GM18909 (cell line): ENCODE results near the gene ZSWIM3.

ENCODE experiments used
- ATAC-seq: cut with Tn5 transposase; IDR thresholded peaks from one replicate; pipeline ENCODE4 v1.9.1; 2021; ENCODE audit warnings: mild to moderate bottlenecking; ENCODE audit not compliant: unreplicated experiment, poor library complexity

Gene ZSWIM3

DNA sequence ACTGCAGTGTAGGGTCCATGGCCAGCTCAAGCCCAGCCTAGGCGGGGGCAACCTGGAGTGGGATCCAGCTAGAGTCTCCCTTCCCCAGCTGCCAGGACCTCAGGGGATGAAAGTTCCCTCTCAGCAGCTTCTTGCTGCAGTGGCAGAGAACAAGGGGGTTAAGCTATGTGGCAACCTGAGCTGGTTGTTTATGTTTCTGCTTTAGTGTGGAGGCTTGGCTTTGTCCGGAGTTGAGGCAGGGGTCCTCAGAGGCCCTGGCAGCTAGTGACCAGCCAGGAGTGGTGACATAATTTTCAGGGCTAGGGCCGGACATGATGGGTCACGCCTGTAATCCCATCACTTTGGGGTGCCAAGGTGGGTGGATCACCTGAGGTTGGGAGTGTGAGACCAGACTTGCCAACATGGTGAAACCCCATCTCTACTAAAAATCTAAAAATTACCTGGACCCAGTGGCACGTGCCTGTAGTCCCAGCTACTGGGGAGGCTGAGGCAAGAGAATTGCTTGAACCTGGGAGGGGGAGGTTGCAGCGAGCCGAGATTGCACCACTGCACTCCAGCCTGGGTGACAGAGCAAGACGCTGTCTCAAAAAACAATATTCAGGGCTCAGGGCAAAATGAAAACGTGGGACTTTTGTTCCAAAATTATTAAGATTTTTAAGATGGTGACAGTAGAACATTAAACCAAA lies 68.5 kb downstream of the ZSWIM3 start:
- no peak for ATAC-seq

DNA sequence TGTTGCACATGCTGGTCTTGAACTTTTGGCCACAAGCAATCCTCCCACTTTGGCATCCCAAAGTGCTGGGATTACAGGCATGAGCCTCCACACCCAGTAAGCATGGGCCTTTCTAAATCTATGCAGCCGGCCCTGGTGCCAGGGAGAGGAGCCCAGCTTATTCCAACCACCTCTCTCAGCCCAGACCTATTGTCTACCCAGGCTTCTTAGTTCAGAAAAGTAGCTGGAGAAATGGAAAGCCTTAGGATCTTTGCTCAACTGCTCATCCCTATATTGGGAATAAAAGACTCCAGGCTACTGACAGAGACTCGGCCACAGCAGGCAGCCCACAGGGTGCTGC lies 69.3 kb downstream of the ZSWIM3 start:
- no peak for ATAC-seq

DNA sequence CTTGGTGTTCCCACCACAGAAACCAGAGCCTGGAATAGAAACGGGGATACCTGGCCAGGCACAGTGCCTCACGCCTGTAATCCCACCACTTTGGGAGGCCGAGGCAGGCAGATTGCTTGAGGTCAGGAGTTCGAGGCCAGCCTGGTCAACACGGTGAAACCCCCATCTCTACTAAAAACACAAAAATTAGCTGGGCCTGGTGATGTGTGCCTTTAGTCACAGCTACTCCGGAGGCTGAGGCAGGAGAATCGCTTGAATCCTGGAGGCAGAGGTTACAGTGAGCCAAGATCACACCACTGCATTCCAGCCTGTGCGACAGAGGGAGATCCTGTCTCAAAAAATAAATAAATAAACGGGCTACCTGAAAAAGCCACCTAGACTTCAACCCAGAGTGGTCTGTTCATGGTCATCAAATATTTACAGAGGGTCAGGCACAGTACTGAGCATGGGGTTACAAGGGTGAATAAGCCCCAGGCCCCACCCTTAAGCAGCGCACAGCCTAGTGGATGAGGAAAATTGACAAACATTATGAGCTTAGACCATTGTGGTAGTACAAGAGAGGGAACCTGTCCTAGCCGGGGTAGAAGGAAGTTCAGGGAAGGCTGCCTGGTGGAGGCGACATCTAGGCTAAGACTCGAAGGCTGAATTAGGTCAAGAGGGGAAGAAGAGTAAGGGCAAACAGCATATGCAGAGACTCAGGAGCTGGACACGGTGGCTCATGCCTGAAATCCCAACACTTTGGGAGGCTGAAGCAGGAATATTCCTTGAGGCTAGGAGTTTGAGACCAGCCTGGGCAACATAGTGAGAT lies 69.9 kb downstream of the ZSWIM3 start:
- no peak for ATAC-seq
